GM13977 (cell line): ENCODE results near the gene HOXB6.

ENCODE experiments used
- DNase-seq: peaks from one replicate; pipeline ENCODE4 v3.0.0; 2012; ENCODE audit warnings: low spot score
- in situ Hi-C: fragments of 300-500 bp; cut with MboI; formaldehyde crosslinking; loops from one replicate; pipeline ENCODE4 v1.12.0; 2022; ENCODE audit warnings: low sequenced_read_pairs, low pct_unique_long_range_greater_than_20kb, mixed read lengths, inconsistent platforms; ENCODE audit not compliant: unreplicated experiment
- TF ChIP-seq, protein P1 (sequence below): IDR thresholded peaks from 2 replicates; pipeline ENCODE4 v1.5.1; 2012; ENCODE audit warnings: mild to moderate bottlenecking, control low read depth; ENCODE audit not compliant: insufficient read depth; ENCODE audit errors: extremely low read depth, missing control alignments

Gene HOXB6

DNA sequence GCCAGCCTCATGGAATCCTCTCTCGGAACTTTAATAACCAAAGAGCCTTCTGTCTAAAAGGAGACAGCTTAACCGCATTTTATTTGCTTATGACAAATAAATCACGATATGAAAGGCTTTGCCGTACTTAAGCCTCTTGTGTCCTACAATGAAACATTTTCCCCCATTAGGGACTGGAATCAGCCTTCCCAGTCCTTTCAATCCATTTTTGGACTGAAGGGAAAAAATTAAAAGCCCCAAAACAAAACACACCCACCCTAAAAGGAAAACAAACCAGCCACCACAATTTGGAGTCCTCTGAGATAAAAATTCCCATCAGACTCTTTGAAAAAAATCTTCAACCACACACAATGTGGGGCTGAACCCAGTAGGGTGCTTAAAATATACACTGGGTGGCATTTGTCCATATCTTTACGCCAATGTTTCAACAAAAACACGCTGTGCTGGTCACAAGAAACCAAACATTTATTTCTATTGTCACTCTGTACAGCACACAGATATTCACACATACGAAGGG, 29.7 kb downstream of the HOXB6 start:
- in situ Hi-C loops, result no loop called here
- TF ChIP-seq, protein P1, sequence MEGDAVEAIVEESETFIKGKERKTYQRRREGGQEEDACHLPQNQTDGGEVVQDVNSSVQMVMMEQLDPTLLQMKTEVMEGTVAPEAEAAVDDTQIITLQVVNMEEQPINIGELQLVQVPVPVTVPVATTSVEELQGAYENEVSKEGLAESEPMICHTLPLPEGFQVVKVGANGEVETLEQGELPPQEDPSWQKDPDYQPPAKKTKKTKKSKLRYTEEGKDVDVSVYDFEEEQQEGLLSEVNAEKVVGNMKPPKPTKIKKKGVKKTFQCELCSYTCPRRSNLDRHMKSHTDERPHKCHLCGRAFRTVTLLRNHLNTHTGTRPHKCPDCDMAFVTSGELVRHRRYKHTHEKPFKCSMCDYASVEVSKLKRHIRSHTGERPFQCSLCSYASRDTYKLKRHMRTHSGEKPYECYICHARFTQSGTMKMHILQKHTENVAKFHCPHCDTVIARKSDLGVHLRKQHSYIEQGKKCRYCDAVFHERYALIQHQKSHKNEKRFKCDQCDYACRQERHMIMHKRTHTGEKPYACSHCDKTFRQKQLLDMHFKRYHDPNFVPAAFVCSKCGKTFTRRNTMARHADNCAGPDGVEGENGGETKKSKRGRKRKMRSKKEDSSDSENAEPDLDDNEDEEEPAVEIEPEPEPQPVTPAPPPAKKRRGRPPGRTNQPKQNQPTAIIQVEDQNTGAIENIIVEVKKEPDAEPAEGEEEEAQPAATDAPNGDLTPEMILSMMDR, result no peak
- no peak for DNase-seq

DNA sequence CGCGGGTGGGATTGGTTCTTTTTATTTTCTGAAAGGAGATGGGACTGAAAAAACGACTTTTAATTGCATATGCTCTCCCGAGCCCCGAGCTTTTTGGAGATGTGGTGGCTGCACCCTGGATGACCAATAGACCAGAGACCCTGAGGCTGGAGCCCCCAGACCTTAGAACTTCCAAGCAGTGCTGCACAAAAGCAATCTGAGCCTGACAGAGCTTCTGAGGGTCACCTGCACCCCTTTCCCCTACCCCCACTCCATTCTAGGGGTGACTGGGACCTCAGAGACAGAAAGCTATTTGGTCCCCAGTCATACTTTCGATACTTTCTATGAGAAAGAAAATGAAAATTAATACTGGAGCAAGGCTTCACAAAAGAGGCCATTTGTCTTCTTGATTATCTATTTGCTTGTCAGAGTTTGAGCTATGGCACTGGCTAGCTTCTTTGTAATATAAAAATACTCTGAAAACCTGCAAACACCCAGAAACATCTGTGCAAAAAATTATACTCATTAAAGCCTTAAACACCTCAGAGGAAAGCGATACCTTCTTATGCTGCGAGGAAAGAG, 30.2 kb downstream of the HOXB6 start:
- in situ Hi-C loops, result no loop called here
- TF ChIP-seq, protein P1, result no peak
- DNase-seq, result no peak

DNA sequence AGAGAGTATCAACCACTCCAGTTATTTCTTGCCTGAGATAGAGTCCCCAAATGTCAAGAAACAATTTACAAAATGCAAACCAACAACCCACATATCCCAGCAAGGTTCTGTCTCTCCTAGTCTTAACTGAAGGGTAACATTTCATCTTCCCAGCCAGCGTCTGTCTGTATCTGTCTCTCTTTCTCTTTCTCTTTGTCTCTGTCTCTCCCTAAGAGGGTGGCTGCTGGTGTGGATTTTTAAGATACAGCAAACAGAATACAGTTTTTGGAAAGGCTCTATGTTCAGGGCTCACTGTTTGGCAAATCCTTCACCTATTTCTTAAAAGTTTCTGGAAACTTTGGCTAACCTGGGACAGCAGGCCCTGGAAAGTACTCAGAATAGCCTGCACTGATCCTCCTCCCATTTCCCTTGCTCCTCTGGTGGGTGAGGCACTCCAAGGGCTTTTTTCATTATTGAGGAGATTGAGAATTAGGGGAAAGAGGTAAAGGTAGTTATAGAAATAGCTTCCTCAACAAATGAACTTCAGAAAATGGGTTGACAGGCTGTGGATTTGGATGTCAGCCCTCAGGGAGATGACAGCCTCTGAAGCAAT, 32.9 kb downstream of the HOXB6 start:
- in situ Hi-C loops, result no loop called here
- no peak for DNase-seq
- TF ChIP-seq, protein P1, result no peak

DNA sequence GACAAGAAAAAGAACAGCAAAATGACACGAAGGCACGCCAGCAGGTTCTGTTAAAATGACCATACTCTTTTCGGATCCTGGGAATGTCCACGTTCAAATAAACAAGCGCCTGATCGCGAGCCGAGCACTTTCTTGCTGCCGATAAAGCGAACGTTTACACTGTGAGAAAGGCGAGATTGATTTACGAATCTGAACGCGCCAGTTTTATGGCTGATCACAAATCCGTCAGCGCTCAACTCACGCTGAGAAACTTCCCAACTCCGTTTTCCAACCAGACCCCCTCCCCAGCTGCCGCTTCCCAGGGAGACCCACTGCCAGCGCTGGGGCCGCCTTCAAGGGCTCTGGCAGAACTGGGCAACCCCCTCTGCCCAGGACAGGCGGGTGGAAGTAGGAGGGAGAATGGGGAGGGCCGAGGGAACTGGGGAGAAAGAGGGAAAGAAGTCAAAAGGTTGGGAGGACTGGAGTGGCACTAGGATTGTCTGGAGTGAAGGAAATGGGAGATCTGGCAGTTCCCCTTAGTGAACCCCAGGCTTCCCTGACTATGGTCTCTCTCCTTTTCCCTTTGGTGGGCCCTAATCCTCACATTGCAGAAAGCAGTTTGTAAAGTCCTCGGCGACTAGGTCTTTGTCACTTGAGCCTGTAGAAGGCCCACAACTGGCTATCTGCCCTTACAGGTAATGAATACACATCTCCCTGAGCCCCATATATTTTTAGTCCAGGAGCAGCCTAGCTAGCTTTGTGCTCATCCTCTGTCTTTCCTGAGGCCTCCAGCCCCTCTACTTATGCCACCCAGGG, 33.6 kb downstream of the HOXB6 start:
- DNase-seq, result no peak
- in situ Hi-C loops, result no loop called here
- TF ChIP-seq, protein P1, result no peak

DNA sequence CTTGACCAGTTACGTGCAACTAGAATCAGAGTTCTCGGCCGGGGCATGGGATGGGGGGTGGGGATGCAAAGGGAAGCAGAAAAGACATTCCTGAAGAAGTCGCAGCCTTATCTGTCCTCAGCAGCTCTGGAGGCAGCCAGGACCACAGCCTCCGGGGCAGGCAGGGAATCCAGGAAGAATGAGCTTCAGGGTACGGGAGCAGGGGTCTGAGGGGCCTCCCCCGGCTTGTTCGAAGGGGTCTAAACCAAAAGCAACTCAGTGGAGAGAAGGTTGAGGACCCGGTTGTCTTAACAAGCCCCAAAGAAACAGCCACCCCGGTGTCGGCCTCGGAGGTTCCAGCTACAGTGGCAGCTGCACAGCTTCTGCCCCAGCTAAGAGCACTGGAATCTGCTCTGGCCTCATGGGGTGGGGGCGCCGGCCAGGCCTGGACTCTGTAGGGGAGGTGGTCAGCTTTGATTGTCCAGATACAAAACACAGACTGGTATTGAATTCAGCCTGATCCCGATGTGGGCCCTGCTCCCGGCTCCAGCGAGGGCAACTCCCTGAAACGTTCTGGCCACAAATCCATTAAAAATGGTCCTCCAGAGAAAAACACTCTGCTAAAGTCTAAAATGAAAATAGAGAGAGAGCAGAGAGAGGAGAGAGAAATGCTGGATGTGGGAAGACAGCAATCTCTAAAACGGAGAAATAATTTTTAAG, 34.3 kb downstream of the HOXB6 start:
- no peak for DNase-seq
- TF ChIP-seq, protein P1, result no peak

DNA sequence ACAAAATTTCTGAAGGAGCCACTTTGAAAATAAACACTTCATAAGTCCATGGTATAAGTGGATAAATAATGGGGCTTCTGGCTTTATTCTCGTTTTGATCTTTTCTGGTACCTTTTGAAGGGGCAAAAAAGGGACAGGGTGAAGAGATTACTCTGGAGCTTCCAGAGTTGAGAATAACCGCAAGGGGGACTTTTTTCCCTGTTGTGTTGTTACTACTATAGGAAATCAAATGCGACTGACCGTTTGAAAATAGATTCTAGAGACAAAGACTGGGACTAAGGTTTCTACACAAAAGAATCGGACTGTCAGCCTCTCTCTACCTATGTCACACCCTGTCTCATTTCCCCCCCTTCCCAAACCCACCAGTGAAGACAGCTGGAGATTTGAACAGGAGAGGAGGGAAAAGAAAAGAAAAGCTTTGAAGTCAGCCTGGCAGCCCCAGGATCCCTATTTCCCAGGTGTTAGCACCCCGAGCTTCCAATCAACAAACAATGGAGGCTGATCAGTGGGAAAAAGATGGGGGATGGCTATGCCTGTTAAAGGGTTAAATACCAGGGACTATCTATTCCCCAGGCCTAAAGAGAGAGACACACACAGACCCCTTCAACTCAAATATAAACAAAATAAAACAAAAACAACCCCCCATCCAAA, 35.0 kb downstream of the HOXB6 start:
- no peak for DNase-seq
- in situ Hi-C loops, result no loop called here
- TF ChIP-seq, protein P1, result no peak

More for the DNA sequence above, 34.3 kb downstream of the HOXB6 start:
- in situ Hi-C loops, result no loop called here
